ENCODE measurements around the gene MRPL41.
A peak's percentile ranks its signal among the peaks of the same experiment; 100 is the strongest.
"Not testable (repeated sequence)": the region's sequence is repeated elsewhere in the genome, so short reads cannot be mapped to it uniquely, and the experiment has no call there.

Gene MRPL41

DNA sequence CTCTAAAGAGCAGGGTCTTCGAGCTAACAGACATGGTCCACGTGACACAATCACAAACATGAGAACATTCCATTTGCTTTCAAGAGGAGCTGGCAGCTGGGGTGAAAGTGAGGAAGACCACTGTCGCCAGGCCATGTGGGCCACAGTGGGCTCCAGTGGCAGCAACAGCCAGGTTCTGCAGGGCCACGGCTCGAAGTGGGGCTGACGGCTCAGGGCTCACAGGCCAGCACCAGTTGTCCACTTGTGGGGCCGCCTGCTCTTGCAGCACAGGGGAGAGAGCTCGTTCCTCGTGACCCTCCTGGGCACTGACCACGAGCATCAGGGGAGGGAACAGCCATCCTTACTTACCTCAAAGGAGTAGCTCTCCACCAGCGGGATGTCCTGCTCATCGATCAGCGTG lies 36.6 kb downstream of the MRPL41 start:
- no peak for DNase-seq

DNA sequence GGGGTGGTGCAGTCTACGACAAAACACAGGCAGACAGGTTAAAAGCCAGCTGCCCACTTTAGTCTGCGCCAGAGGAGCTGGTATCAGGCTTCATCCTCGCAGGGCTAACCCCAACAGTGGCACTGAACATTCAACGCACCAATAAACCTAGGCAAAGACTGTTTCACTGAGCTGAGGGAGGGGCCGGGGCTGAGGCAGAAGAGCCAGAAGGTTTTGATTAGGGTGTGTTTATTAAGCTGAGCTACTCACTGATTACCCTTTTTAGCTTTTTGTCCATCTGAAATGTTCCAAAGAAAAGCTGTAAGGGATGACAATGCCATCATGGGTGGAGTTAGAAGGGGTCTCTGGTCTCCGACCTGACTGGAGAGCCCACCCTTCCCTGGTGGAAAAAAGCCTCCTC lies 37.2 kb downstream of the MRPL41 start:
- no peak for DNase-seq

DNA sequence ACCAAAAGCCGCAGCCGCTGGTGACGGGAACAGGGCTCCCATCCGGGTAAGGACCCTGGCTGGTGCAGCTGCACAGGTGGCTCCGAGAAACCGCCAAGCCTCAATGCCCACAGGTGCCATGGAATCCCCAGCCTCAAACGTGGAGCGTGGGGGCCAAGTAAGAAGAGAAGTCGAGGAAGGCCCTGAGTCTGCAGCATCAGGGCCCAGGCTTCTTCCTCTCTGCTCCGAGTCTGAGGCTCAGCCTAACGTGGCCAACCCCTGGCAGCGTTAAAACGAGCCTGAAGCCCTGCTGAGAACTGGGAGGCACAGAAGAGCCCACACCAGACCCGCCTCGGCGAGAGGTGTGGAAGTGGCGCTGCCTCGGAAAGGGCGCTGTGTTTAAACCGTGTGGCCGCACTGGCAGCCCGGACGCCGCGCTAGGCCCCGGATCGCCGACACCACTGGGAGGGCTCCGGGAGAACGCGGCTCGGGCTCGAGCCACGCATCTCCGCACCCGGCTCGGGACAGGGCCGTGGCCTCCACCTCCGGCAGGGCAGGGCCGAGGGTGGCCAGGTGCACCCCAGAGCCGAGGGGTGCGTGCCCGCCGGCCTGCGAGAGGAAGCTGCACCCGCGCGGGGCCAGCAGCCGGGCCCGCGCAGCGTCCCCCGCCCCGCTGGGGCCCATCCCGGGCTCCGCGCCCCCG lies 37.9 kb downstream of the MRPL41 start:
- no peak for DNase-seq

DNA sequence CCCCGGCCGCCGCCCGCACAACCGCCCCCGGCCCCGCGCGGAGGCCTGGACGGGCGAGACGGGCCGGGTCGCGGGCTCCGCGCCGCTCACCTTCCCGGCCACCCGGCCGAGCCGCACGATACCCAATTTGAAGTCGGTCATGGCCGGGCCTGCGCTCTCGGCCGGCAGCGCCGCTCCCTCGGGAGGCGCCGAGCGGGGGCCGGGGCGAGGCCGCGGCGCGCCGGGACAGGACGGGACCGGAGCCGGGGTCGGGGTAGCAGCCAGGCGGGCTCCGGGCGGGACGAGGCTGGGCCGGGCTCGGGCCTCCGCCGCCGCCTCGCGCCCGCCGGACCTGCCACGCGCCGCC lies 38.4 kb downstream of the MRPL41 start:
- DNase-seq, result no peak

DNA sequence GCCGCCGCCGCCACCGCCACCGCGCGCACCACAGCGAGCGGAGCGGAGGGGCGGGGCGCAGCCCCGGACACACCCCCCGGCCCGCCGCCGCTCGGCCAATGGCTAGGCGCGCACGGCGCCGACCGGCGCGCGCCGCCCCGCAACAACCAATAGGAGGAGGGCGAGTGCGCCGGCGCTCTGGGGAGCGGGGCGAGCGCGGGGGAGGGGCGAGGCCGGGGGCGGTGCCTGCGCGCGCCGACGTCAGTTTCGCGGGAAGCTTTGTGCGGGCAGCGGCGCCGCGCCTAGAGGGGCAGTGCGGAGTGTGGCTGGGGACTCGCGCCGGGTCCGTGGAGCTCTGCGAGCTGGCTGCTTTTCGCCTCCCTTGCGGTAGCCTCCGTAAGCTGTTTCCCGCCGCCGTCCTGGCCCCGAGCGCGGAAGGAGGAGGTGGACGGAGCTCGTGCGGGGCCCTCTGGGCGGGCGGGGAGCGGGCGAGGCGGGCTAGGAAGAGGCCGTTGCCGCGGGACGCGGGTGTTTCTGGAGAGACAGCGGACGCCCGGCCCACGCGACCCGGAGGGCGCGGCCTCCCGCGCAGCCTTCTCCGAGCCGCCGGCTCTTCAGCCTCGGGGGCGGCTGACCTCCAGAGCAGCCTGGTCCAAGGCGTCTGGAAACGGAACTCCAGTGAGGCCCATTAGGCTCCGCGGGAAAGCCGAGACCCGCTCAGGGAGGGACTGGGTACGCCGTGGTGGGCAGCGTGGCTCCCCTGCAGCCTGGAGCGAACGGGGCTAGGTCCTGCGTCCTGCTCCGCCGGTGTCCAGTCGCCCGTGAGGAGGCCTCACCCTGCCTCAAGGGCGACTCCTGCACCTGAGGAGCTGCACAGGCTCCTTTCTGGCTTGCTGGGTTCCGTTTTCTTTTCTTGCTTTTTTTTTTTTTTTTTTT lies 39.0 kb downstream of the MRPL41 start, which contains the start of gene ZMYND19:
Gene ZMYND19, minus strand, starts transcription at position 44 of the 915 bp plus-strand sequence. CDS start 249 bp downstream, outside the sequence.
- DNase-seq, result peak; percentile 88 to 89

DNA sequence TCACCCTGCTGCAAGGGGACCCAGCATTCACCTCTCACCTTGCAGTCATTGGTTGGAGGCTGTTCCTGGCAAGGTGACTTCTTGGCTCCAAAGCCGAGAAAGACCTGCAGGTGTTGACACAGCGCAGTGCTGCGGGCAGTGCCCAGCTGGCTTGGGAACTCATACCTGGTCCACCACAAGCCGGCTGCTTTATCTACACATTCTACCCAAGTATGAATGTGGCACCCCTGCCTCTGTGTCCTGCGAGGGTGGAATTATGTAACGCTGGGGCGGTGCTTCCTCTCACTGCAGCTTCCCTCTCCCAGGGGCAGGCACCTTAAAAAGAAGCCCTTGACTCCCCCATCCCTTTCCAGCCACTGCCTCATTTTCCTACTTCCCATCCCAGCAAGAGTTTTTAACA lies 41.1 kb downstream of the MRPL41 start:
- no peak for DNase-seq

DNA sequence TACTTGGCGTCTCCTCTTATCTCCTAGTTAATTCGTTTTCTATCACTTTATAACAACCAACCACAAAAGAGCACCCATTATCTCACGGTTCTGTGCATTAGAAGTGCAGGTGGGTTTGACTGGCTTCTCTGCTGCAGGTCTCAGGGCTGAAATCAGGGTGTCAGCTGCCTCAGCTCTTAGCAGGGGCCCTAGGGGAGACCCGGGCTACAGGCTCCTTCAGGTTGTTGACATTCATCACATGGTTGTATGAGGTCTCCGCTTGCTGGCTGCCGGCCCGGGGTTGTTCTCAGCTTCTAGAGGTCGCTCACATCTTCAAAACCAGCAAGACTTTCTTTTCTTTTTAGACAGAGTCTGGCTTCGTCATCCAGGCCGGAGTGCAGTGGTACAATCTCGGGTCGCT lies 41.5 kb downstream of the MRPL41 start:
- DNase-seq, result no peak

DNA sequence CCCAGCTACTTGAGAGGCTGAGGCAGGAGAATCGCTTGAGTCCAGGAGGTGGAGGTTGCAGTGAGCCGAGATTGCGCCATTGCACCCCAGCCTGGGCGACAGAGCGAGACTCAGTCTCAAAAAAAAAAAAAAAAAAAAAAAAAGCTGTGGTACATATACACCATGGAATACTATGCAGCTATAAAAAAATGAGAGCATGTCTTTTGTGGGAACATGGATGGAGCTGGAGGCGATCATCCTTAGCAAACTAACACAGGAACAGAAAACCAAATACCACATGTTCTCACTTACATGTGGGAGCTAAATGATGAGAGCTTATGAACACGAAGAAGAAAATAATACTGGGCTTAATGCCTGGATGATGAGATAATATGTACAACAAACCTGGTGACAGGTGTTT lies 44.9 kb downstream of the MRPL41 start:
- DNase-seq, result not testable (repeated sequence)

DNA sequence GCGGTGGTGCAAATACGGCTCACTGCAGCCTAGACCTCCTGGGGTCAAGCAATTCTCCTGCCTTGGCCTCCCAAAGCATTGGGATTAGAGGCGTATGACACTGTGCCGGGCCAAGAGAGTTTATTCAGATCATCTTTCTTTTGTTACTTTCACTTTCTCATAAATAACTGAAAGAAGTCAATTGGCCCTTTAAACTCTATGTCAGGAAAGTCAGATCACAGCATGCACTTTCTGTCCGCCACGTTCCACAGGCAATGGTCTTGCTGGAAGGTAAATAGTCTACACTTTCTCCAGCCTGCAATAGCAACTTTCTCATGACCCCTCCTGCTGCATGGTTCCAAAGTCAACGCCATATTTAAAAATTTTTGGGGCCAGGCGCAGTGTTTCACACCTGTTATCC lies 47.3 kb downstream of the MRPL41 start:
- no peak for DNase-seq

Data from activated CD4-positive, alpha-beta T cell treated with anti-CD3 and anti-CD28 coated beads for 4 hours (primary cell).